Nephron progenitor cell (in vitro differentiated cells): ENCODE results near the gene SIGMAR1.
A peak's percentile ranks its signal among the peaks of the same experiment; 100 is the strongest.

Source experiments
- DNase-seq: peaks from one replicate; pipeline ENCODE4 v3.0.0; 2021
- H3K27ac Mint-ChIP-seq: 2 replicates; pipeline ENCODE4 v1.8.0; 2021; ENCODE audit warnings: mild to moderate bottlenecking, moderate library complexity, mixed read lengths
- H3K27me3 Mint-ChIP-seq: 2 replicates; pipeline ENCODE4 v1.8.0; 2021; ENCODE audit warnings: mild to moderate bottlenecking, low read depth, mixed read lengths; ENCODE audit not compliant: poor library complexity
- H3K36me3 Mint-ChIP-seq: 2 replicates; pipeline ENCODE4 v1.8.0; 2021; ENCODE audit warnings: low read depth, mixed read lengths
- H3K4me1 Mint-ChIP-seq: 2 replicates; pipeline ENCODE4 v1.8.0; 2021; ENCODE audit warnings: mixed read lengths
- H3K4me3 Mint-ChIP-seq: 2 replicates; pipeline ENCODE4 v1.8.0; 2021; ENCODE audit warnings: mild to moderate bottlenecking, moderate library complexity, mixed read lengths
- H3K9me3 Mint-ChIP-seq: 2 replicates; pipeline ENCODE4 v1.8.0; 2021; ENCODE audit warnings: mild to moderate bottlenecking, moderate library complexity, mixed read lengths
- CTCF ChIP-seq: fragments of 200-600 bp; sonication (generic); IDR thresholded peaks from 2 replicates; pipeline ENCODE4 v1.5.0; 2021; ENCODE audit warnings: antibody characterized with exemption

SIGMAR1 gene

GRCh38 chr9:34637356-34638137 is at the start of gene SIGMAR1:
TSS of gene SIGMAR1 (minus strand) at chr9:34637787. CDS start at chr9:34637697, 90 bp downstream.
- DNase-seq, result peak; percentile 97
- peak within 1 kb of the TSS; percentile 87 for H3K4me3 Mint-ChIP-seq
- H3K4me1 Mint-ChIP-seq, result peaks cover 32% of the 10 kb centered on the region
- H3K27ac Mint-ChIP-seq, result peak within 1 kb of the TSS; percentile 57
- no peak for TF ChIP-seq CTCF
- H3K36me3 Mint-ChIP-seq, result peaks cover 4% of the 10 kb centered on the region
- no peaks in the 10 kb centered on the region for H3K9me3 Mint-ChIP-seq
- peaks cover 9% of the 10 kb centered on the region for H3K27me3 Mint-ChIP-seq

GRCh38 chr9:34686732-34687131 is 49.1 kb upstream of the SIGMAR1 start:
- peaks cover under 1% of the 10 kb centered on the region for H3K27me3 Mint-ChIP-seq
- H3K27ac Mint-ChIP-seq, result peak overlapping the region; percentile 14
- peaks cover 23% of the 10 kb centered on the region for H3K36me3 Mint-ChIP-seq
- H3K4me1 Mint-ChIP-seq, result peaks cover 49% of the 10 kb centered on the region
- no peak for DNase-seq
- H3K4me3 Mint-ChIP-seq, result no peak overlapping the region
- no peaks in the 10 kb centered on the region for H3K9me3 Mint-ChIP-seq
- no peak for TF ChIP-seq CTCF

GRCh38 chr9:34686231-34686630 is 48.6 kb upstream of the SIGMAR1 start:
- Mint-ChIP-seq H3K27me3 (peaks cover 4% of the 10 kb centered on the region), H3K4me3 (no peak overlapping the region), H3K9me3 (no peaks in the 10 kb centered on the region), H3K36me3 (peaks cover 28% of the 10 kb centered on the region), H3K4me1 (peaks cover 46% of the 10 kb centered on the region), H3K27ac (no peak overlapping the region)
- DNase-seq, result no peak
- TF ChIP-seq CTCF, result no peak

- Mint-ChIP-seq H3K4me1 (peaks cover 39% of the 10 kb centered on the region), H3K27ac (no peak overlapping the region), H3K36me3 (peaks cover 35% of the 10 kb centered on the region), H3K27me3 (peaks cover 4% of the 10 kb centered on the region), H3K9me3 (no peaks in the 10 kb centered on the region), H3K4me3 (no peak overlapping the region)
- no peak for TF ChIP-seq CTCF
- no peak for DNase-seq
Measured at GRCh38 chr9:34685591-34685990, 48.0 kb upstream of the SIGMAR1 start.

- TF ChIP-seq CTCF, result no peak
- H3K36me3 Mint-ChIP-seq, result peaks cover 35% of the 10 kb centered on the region
- H3K4me3 Mint-ChIP-seq, result no peak overlapping the region
- no peaks in the 10 kb centered on the region for H3K9me3 Mint-ChIP-seq
- H3K27ac Mint-ChIP-seq, result no peak overlapping the region
- peaks cover 34% of the 10 kb centered on the region for H3K4me1 Mint-ChIP-seq
- peaks cover 4% of the 10 kb centered on the region for H3K27me3 Mint-ChIP-seq
- DNase-seq, result no peak
Measured at GRCh38 chr9:34684816-34685215, 47.2 kb upstream of the SIGMAR1 start.

GRCh38 chr9:34684145-34684544 is 46.6 kb upstream of the SIGMAR1 start:
- no peak overlapping the region for H3K4me3 Mint-ChIP-seq
- DNase-seq, result no peak
- H3K27me3 Mint-ChIP-seq, result peaks cover 4% of the 10 kb centered on the region
- H3K4me1 Mint-ChIP-seq, result peaks cover 27% of the 10 kb centered on the region
- no peak for TF ChIP-seq CTCF
- H3K27ac Mint-ChIP-seq, result peak overlapping the region; percentile 58
- H3K36me3 Mint-ChIP-seq, result peaks cover 40% of the 10 kb centered on the region
- H3K9me3 Mint-ChIP-seq, result no peaks in the 10 kb centered on the region
